ENCODE measurements around the gene DENND1C. TPM values are rescaled to one million over a fixed set of nuclear protein-coding genes. Genes with fewer than 3 reads are reported as not detected.

The DENND1C gene
- total and polyA plus RNA-seq, 2 of the 8 experiments (the other 6 are each of a cell fraction or from before 2014, with no cell fraction given): 3.6 to 4.0 TPM

GRCh38 chr19:6440905-6441304 is 40.7 kb downstream of the DENND1C start:
- H3K9ac ChIP-seq (replicated peaks in 1 of 4; ENCODE audit: extremely low read depth in 1 of 4, low read depth in 3 of 4, low read length in 3 of 4): no peak overlapping the region
- no peak overlapping the region for H2BK20ac ChIP-seq (ENCODE audit: low read length)

More at GRCh38 chr19:6440905-6441304, 40.7 kb downstream of the DENND1C start:
- no peaks in the 10 kb centered on the region for H3K36me3 ChIP-seq (ENCODE audit: control insufficient read depth in 2 of 4, insufficient read depth in 4 of 4, low read length in 3 of 4)
- ChIA-PET CTCF (ENCODE audit: partially characterized antibody) (no interaction called here), POLR2A (ENCODE audit: partially characterized antibody) (interaction anchor here (1.8 kb wide), 1 partner anchor 15 kb away, joined by 3 read pairs; no protein-coding TSS in a partner anchor)
- no peak overlapping the region for H4K8ac ChIP-seq (ENCODE audit: extremely low read depth, insufficient read depth, low read length)
- no peaks in the 10 kb centered on the region for H4K20me1 ChIP-seq (replicated peaks in 1 of 2; ENCODE audit: control insufficient read depth in 1 of 2, insufficient read depth in 2 of 2, low read length in 2 of 2)
- no peaks in the 10 kb centered on the region for H3K79me1 ChIP-seq (ENCODE audit: low read depth, low read length)
- H3K9me3 ChIP-seq (ENCODE audit: insufficient read depth in 2 of 2, low read depth in 1 of 2, low read length in 1 of 2): no peaks in the 10 kb centered on the region
- no peak overlapping the region for H2BK120ac ChIP-seq (replicated peaks; ENCODE audit: low read depth, low read length)
- no peak overlapping the region for H3K4ac ChIP-seq (replicated peaks; ENCODE audit: insufficient read length, low read depth, low read length)
- no peaks in the 10 kb centered on the region for H3K27me3 ChIP-seq (replicated peaks in 1 of 4; ENCODE audit: control insufficient read depth in 3 of 4, extremely low read depth in 1 of 4, insufficient read depth in 3 of 4, low read length in 3 of 4)
- H3K4me2 ChIP-seq (ENCODE audit: insufficient read depth in 1 of 2, low read depth in 2 of 2, low read length in 2 of 2): no peak overlapping the region
- no peaks in the 10 kb centered on the region for H3K79me2 ChIP-seq (ENCODE audit: control insufficient read depth in 1 of 2, insufficient read depth in 2 of 2, low read length in 2 of 2)
- no peak overlapping the region for H2BK12ac ChIP-seq (ENCODE audit: low read depth, low read length)
- H3K27ac ChIP-seq (ENCODE audit: low read depth, low read length): no peak overlapping the region
- no peak overlapping the region for H3K23ac ChIP-seq (ENCODE audit: insufficient read length)
- no peak overlapping the region for H3K4me3 ChIP-seq (ENCODE audit: extremely low read depth in 1 of 4, insufficient read depth in 2 of 4, low read depth in 3 of 4, low read length in 4 of 4)
- DNase-seq (ENCODE audit: low read depth in 1 of 2, low spot score in 2 of 2) (no peak), FAIRE-seq (no peak)
- no peak overlapping the region for H4K91ac ChIP-seq (replicated peaks; ENCODE audit: insufficient read length, low read length)
- H3K23me2 ChIP-seq (ENCODE audit: low read depth, low read length): no peaks in the 10 kb centered on the region
- TF ChIP-seq SP1 (IDR thresholded peaks at IDR 0.05; ENCODE audit: low read depth, low read length): no peak
- TF ChIP-seq SAP30 (IDR thresholded peaks at IDR 0.05; ENCODE audit: insufficient read depth, insufficient replicate concordance, low read length): no peak
- TF ChIP-seq BRCA1 (IDR thresholded peaks at IDR 0.05; ENCODE audit: low read depth, low read length): no peak
- no peak overlapping the region for H3K18ac ChIP-seq (ENCODE audit: extremely low read depth, low read length)
- no peak overlapping the region for H2AFZ ChIP-seq (ENCODE audit: low read length)
- H2BK15ac ChIP-seq (ENCODE audit: low read length): no peak overlapping the region
- H3K4me1 ChIP-seq (replicated peaks in 1 of 4; ENCODE audit: control insufficient read depth in 3 of 4, insufficient read depth in 4 of 4, low read length in 3 of 4): no peaks in the 10 kb centered on the region
- no peak overlapping the region for H3K56ac ChIP-seq (replicated peaks; ENCODE audit: insufficient read length, low read depth, low read length)
- H2BK5ac ChIP-seq (ENCODE audit: low read depth, low read length): no peak overlapping the region
- H3K14ac ChIP-seq (ENCODE audit: insufficient read length): no peak overlapping the region
- H4K5ac ChIP-seq (ENCODE audit: insufficient read length, low read depth, low read length): no peak overlapping the region
- H2AK5ac ChIP-seq (ENCODE audit: low read depth, low read length): no peak overlapping the region
- WGBS, 2 experiments (ENCODE audit: extremely low coverage in 1 of 2, insufficient coverage in 1 of 2, insufficient read length in 1 of 2, insufficient replicate concordance in 2 of 2, low coverage in 1 of 2, low lambda C conversion rate in 2 of 2, missing lambda C conversion rate in 1 of 2): 88% methylated on average over 3 of the region's 3 CpGs; no CpG with 5 or more reads in 1 of the 2 experiments
